ENCODE data around the gene SMIM36. TPM values are rescaled to one million over a fixed set of nuclear protein-coding genes. Genes with fewer than 3 reads are reported as not detected.
"Not testable (repeated sequence)": the region's sequence is repeated elsewhere in the genome, so short reads cannot be mapped to it uniquely, and the experiment has no call there.

Gene SMIM36
- total RNA-seq, 2 experiments from 2014 or later, result not detected

DNA sequence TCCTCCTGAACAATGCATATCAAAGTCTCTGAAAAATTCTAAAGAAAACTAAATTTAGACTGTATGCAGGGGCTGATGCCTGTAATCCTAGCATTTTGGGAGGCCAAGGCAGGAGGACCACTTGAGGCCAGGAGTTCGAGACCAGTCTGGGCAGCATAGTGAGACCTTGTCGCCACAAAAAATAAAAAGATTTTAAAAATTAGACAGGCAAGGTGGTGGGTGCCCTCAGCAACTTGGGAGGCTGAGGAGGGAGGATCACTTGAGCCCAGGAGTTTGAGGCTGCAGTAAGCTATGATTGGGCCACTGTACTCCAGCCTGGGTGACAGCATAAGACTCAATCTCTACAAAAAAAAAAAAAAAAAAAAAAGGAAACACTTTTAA is 59.5 kb downstream of the SMIM36 start:
- POLR2A ChIA-PET, result no interaction called here
- peaks cover 3% of the 10 kb centered on the region for H3K4me1 Mint-ChIP-seq (ENCODE audit: low read depth)
- TF ChIP-seq, protein P1, sequence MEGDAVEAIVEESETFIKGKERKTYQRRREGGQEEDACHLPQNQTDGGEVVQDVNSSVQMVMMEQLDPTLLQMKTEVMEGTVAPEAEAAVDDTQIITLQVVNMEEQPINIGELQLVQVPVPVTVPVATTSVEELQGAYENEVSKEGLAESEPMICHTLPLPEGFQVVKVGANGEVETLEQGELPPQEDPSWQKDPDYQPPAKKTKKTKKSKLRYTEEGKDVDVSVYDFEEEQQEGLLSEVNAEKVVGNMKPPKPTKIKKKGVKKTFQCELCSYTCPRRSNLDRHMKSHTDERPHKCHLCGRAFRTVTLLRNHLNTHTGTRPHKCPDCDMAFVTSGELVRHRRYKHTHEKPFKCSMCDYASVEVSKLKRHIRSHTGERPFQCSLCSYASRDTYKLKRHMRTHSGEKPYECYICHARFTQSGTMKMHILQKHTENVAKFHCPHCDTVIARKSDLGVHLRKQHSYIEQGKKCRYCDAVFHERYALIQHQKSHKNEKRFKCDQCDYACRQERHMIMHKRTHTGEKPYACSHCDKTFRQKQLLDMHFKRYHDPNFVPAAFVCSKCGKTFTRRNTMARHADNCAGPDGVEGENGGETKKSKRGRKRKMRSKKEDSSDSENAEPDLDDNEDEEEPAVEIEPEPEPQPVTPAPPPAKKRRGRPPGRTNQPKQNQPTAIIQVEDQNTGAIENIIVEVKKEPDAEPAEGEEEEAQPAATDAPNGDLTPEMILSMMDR (IDR thresholded peaks at IDR 0.05), result no peak

DNA sequence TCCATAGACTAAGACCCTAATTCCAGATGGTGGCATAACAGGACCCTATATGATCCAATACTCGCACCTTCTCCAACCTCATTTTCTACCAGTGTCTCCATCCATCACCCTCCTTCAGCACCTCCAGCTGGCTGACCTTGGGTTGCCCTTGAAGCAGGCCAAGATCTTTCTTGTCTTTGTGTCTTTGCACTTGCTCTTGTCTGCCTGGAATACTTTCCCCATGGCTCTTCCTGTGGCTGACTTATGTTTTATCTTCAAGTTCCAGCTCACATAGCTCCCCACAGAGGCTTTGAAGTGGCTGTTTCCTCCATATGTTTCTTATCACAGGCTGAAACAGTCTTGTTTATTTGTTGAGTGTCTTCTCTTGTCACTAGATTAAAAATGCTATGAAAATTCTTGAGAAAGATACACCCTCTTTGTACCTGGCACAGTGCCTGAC is 60.0 kb downstream of the SMIM36 start:
- no peaks in the 10 kb centered on the region for H3K36me3 Mint-ChIP-seq (ENCODE audit: low read depth)
- H3K9me3 Mint-ChIP-seq, result no peaks in the 10 kb centered on the region
- intact Hi-C loops (cut with micrococcal nuclease), result no loop called here
- no peak for ATAC-seq
- DNase-seq, result no peak
- H3K27me3 Mint-ChIP-seq, result peaks cover 6% of the 10 kb centered on the region
- H3K27ac Mint-ChIP-seq, result no peak overlapping the region
- H3K4me3 Mint-ChIP-seq, result no peak overlapping the region
- TF ChIP-seq, protein P1 (IDR thresholded peaks at IDR 0.05), result no peak
- ChIA-PET CTCF (no interaction called here), POLR2A (no interaction called here)
- H3K4me1 Mint-ChIP-seq (ENCODE audit: low read depth), result peaks cover 3% of the 10 kb centered on the region

More for the DNA sequence above, 59.5 kb downstream of the SMIM36 start:
- intact Hi-C loops (cut with micrococcal nuclease), result no loop called here
- DNase-seq (no peak), ATAC-seq (no peak)
- H3K27ac Mint-ChIP-seq, result no peak overlapping the region
- H3K27me3 Mint-ChIP-seq, result peaks cover 6% of the 10 kb centered on the region
- H3K4me3 Mint-ChIP-seq, result no peak overlapping the region
- CTCF ChIA-PET, result no interaction called here
- no peaks in the 10 kb centered on the region for H3K9me3 Mint-ChIP-seq
- H3K36me3 Mint-ChIP-seq (ENCODE audit: low read depth), result no peaks in the 10 kb centered on the region

DNA sequence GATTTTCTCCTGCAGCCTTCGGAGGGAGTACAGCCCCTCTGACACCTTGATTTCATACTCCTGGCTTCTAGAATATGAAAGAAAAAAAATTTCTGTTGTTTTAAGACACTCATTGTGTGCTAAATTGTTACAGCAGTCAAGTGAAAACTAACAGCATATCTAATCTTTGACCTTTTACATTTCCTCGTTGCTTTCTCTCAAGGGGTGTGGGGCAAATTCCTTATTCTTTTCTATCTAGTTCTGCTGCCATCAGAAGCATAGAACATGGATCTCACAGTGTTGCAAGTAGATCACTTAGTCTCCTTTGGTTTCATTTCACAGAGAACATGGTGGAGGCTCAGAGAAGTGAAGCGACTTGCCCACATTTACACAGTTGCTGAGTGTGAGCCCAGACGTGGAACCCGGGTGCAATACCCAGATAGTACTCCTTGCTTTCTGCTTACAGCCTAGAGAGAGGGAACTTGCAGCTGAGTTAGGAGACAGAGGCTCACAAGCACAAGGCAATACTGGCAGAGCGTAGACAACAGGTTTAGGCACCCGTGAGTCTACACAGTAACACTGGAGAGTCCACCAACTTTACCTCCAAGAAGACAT is 60.9 kb downstream of the SMIM36 start:
- ChIA-PET CTCF (no interaction called here), POLR2A (no interaction called here)
- peaks cover 6% of the 10 kb centered on the region for H3K27me3 Mint-ChIP-seq
- no peak overlapping the region for H3K4me3 Mint-ChIP-seq
- TF ChIP-seq, protein P1 (IDR thresholded peaks at IDR 0.05), result no peak
- DNase-seq, result no peak
- peaks cover 3% of the 10 kb centered on the region for H3K4me1 Mint-ChIP-seq (ENCODE audit: low read depth)
- H3K9me3 Mint-ChIP-seq, result no peaks in the 10 kb centered on the region
- no peaks in the 10 kb centered on the region for H3K36me3 Mint-ChIP-seq (ENCODE audit: low read depth)
- no peak for ATAC-seq
- no peak overlapping the region for H3K27ac Mint-ChIP-seq
- intact Hi-C loops (cut with micrococcal nuclease), result no loop called here

DNA sequence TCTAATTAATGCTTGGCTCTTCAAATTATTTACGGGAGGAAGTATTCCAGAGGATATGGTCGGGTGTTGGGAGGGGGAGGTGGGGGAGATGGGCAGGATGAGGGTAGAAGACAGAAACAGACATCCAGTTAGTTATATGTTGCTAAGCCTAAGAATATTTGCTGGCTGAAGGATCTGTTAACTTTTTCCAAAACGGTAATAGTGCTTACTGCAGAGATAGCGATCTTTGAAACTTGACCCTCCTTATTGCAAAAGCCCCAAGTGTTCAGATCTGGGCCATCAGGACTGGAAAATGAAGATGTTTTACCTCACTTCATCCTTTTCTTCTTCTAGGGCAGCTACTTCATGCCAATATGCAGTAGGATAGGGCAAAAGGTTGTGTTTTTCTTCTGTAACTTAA is 62.6 kb downstream of the SMIM36 start:
- Mint-ChIP-seq H3K27me3 (peaks cover 4% of the 10 kb centered on the region), H3K4me1 (ENCODE audit: low read depth) (peaks cover 3% of the 10 kb centered on the region), H3K4me3 (no peak overlapping the region), H3K27ac (no peak overlapping the region), H3K9me3 (no peaks in the 10 kb centered on the region), H3K36me3 (ENCODE audit: low read depth) (no peaks in the 10 kb centered on the region)
- ChIA-PET CTCF (no interaction called here), POLR2A (no interaction called here)
- TF ChIP-seq, protein P1 (IDR thresholded peaks at IDR 0.05), result no peak
- ATAC-seq (no peak), DNase-seq (no peak)
- intact Hi-C loops (cut with micrococcal nuclease), result no loop called here

DNA sequence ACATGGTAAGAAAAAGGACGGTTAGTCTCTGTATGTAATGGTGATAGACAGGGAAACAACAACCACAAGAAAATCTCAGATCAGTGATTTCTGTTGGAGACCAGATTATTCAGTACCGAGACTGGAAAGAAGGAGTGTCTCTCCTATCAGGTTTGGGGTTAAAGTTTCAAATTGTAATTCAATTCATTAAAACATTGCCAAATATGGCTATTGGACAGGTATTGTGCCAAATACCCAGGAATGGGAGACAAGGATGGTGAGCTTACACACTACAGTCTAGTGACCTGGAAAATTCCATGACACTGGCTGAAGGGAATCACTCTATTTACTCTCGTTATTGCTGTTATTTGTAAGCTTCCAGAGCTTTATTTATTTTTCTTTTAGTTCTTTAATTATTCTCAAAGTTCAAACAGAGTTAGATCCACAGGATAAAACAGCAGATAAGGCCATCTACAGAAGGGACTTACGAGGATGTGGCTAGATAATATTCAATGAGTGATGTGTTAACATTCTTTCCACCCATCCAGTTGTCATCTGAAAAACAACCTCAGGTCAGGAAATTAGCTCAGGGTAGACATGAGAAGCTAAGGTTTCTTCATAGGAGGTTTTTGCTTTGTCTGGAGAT is 64.6 kb downstream of the SMIM36 start:
- Mint-ChIP-seq H3K4me1 (ENCODE audit: low read depth) (no peaks in the 10 kb centered on the region), H3K27me3 (peaks cover 3% of the 10 kb centered on the region), H3K36me3 (ENCODE audit: low read depth) (no peaks in the 10 kb centered on the region), H3K4me3 (no peak overlapping the region), H3K9me3 (no peaks in the 10 kb centered on the region), H3K27ac (no peak overlapping the region)
- intact Hi-C loops (cut with micrococcal nuclease), result no loop called here
- no peak for DNase-seq
- ChIA-PET CTCF (no interaction called here), POLR2A (no interaction called here)
- TF ChIP-seq, protein P1 (IDR thresholded peaks at IDR 0.05), result no peak
- no peak for ATAC-seq

DNA sequence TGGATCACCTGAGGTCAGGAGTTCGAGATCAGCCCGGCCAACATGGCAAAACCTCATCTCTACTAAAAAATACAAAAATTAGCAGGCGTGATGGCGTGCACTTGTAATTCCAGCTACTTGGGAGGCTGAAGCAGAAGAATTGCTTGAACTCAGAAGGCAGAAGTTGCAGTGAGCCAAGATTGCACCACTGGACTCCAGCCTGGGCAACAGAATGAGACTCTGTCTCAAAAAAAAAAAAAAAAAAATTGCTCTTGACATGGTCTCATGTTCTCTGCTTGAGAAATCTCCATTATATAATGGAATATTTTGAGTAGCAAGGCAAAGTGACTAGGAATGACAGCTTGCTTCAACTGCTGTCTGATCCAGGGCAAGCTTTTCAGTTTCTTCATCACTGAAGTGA is 65.2 kb downstream of the SMIM36 start:
- DNase-seq; H3K36me3 Mint-ChIP-seq (ENCODE audit: low read depth); H3K9me3 Mint-ChIP-seq; H3K27ac Mint-ChIP-seq; H3K4me3 Mint-ChIP-seq; intact Hi-C loops (cut with micrococcal nuclease); CTCF ChIA-PET; H3K27me3 Mint-ChIP-seq; ATAC-seq; POLR2A ChIA-PET; H3K4me1 Mint-ChIP-seq (ENCODE audit: low read depth): not testable (repeated sequence)

All from activated CD8-positive, alpha-beta T cell treated with anti-CD3 and anti-CD28 coated beads for 36 hours (primary cell).